Chondrocyte (in vitro differentiated cells): Measurements from ENCODE around the gene WDR19. TPM values are rescaled to one million over a fixed set of nuclear protein-coding genes. Genes with fewer than 3 reads are reported as not detected.

Experiments
- DNase-seq: peaks from one replicate; pipeline ENCODE4 v3.0.0; 2021; ENCODE audit warnings: mixed read lengths, low spot score
- H3K27ac Mint-ChIP-seq: one replicate; pipeline ENCODE4 v1.8.0; 2021; ENCODE audit warnings: mild to moderate bottlenecking, moderate library complexity, mixed read lengths; ENCODE audit not compliant: unreplicated experiment
- H3K27me3 Mint-ChIP-seq: 2 replicates; pipeline ENCODE4 v1.8.0; 2021; ENCODE audit warnings: low read depth, mixed read lengths
- H3K36me3 Mint-ChIP-seq: 2 replicates; pipeline ENCODE4 v1.8.0; 2021; ENCODE audit warnings: low read depth, mixed read lengths
- H3K4me1 Mint-ChIP-seq: 2 replicates; pipeline ENCODE4 v1.8.0; 2021; ENCODE audit warnings: low read depth, mild to moderate bottlenecking, mixed read lengths
- H3K4me3 Mint-ChIP-seq: one replicate; pipeline ENCODE4 v1.8.0; 2021; ENCODE audit warnings: mild to moderate bottlenecking, moderate library complexity, mixed read lengths; ENCODE audit not compliant: unreplicated experiment
- H3K9me3 Mint-ChIP-seq: 2 replicates; pipeline ENCODE4 v1.8.0; 2021; ENCODE audit warnings: low read depth, mixed read lengths
- total RNA-seq: library from RNA; stranded (reverse); gene quantifications from 3 replicates; pipeline ENCODE4 v1.2.1, GENCODE V29; 2021
- TF ChIP-seq, protein P1 (sequence below): fragments of 200-600 bp; sonication (generic); IDR thresholded peaks from 2 replicates; pipeline ENCODE4 v1.5.0; 2021; ENCODE audit warnings: antibody characterized with exemption, mild to moderate bottlenecking, moderate library complexity

Gene WDR19
- total RNA-seq, 1 donor from 2014 or later = 31.0 TPM

DNA sequence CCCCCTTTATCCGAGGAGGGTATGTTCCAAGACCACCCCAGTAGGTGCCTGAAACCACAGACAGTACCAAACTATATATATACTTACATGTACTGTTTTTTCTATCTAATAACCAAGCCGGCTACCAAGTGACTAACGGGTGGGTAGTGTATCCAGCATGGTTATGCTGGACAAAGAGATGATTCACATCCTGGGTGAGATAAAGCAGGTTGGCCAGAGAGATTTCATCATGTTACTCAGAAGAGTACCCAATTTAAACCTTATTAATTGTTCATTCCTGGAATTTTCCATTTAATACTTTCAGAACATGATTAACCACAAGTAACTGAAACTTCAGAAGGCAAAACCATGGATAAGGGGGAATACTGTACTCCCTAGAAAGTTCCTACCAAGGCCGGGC is 137.3 kb downstream of the WDR19 start:
- DNase-seq = no peak
- no peaks in the 10 kb centered on the region for H3K27me3 Mint-ChIP-seq
- TF ChIP-seq, protein P1, sequence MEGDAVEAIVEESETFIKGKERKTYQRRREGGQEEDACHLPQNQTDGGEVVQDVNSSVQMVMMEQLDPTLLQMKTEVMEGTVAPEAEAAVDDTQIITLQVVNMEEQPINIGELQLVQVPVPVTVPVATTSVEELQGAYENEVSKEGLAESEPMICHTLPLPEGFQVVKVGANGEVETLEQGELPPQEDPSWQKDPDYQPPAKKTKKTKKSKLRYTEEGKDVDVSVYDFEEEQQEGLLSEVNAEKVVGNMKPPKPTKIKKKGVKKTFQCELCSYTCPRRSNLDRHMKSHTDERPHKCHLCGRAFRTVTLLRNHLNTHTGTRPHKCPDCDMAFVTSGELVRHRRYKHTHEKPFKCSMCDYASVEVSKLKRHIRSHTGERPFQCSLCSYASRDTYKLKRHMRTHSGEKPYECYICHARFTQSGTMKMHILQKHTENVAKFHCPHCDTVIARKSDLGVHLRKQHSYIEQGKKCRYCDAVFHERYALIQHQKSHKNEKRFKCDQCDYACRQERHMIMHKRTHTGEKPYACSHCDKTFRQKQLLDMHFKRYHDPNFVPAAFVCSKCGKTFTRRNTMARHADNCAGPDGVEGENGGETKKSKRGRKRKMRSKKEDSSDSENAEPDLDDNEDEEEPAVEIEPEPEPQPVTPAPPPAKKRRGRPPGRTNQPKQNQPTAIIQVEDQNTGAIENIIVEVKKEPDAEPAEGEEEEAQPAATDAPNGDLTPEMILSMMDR = no peak
- H3K27ac Mint-ChIP-seq = peak overlapping the region; percentile 84
- no peaks in the 10 kb centered on the region for H3K9me3 Mint-ChIP-seq
- peaks cover 41% of the 10 kb centered on the region for H3K4me1 Mint-ChIP-seq
- peaks cover 3% of the 10 kb centered on the region for H3K36me3 Mint-ChIP-seq
- H3K4me3 Mint-ChIP-seq = no peak overlapping the region

DNA sequence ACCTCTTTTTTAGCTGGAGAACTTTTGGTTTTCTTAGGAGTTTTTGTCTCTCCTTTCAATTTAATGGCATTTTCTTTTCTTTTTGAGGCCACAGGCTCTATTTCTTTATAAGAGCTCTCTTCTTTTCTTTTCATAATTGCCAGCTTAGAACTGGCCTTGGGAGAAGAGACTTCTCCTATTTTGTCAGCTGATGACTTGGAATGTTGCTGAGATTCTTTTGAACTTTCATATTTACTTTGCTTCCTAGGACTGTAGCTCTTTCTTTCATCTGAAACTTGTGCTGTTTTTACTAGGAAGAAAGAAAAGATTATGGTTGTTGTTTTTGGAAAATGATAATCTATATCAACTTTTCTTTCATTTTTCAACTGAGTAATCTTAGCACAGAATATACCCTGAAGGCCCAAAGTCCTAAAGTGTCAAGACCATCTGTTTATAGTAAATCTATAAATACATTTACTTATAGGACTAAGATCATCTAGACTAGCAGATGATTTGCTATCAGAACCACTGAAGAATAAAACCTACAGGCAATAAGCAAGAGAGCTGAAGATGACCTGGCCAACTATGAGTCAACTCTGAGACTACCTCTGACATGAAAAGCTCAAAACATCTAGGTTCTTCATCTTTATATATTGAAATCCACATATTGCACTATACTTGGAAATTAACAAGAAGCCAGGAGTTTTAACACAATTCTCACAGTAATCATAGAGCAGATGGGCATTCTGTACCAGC is 138.2 kb downstream of the WDR19 start:
- Mint-ChIP-seq H3K4me1 (peaks cover 41% of the 10 kb centered on the region), H3K27ac (peak overlapping the region; percentile 84), H3K27me3 (no peaks in the 10 kb centered on the region), H3K9me3 (no peaks in the 10 kb centered on the region), H3K36me3 (peaks cover 8% of the 10 kb centered on the region), H3K4me3 (no peak overlapping the region)
- TF ChIP-seq, protein P1 = no peak
- DNase-seq = no peak

DNA sequence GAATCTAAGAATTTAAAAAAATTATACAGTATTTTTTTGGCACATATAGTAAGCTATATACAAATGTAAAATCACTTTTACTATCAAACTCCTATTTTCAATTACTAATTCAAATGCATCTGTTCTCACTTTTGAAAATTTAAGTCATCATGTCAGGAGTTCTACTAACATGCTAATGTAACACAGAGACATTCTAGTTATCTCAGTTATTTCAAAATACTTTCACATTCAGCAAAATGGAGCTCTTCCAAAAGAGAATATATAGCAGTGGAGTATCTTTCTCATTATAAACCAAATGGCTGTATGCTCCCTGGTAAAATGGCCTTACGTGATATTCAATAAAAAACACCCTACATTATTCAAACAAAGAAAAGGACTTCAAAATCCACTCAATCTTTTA is 141.5 kb downstream of the WDR19 start:
- H3K9me3 Mint-ChIP-seq = no peaks in the 10 kb centered on the region
- no peak overlapping the region for H3K4me3 Mint-ChIP-seq
- peaks cover 10% of the 10 kb centered on the region for H3K36me3 Mint-ChIP-seq
- no peak for DNase-seq
- H3K27ac Mint-ChIP-seq = peak overlapping the region; percentile 53
- H3K27me3 Mint-ChIP-seq = no peaks in the 10 kb centered on the region
- TF ChIP-seq, protein P1 = no peak
- peaks cover 32% of the 10 kb centered on the region for H3K4me1 Mint-ChIP-seq

DNA sequence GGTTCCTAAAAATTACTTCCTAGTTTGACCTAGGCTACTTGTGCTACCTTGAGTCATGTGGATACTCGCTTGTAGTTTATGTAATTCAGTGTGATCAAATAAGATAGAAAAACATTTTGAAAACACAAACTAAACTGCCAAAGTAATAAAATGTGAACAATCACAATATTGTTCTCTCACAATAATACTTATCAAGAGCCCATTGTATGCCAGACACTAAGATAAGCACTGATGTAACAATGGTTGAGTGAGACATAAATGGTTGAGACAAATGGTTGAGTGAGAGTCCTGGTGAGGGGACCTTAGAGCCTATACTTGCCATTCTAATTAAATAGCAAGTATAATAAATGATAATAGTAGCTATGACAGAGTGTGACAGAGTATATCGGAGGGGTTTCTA is 142.1 kb downstream of the WDR19 start:
- Mint-ChIP-seq H3K4me3 (no peak overlapping the region), H3K9me3 (no peaks in the 10 kb centered on the region), H3K36me3 (peaks cover 10% of the 10 kb centered on the region), H3K27ac (no peak overlapping the region), H3K4me1 (peaks cover 30% of the 10 kb centered on the region), H3K27me3 (no peaks in the 10 kb centered on the region)
- TF ChIP-seq, protein P1 = no peak
- DNase-seq = no peak

DNA sequence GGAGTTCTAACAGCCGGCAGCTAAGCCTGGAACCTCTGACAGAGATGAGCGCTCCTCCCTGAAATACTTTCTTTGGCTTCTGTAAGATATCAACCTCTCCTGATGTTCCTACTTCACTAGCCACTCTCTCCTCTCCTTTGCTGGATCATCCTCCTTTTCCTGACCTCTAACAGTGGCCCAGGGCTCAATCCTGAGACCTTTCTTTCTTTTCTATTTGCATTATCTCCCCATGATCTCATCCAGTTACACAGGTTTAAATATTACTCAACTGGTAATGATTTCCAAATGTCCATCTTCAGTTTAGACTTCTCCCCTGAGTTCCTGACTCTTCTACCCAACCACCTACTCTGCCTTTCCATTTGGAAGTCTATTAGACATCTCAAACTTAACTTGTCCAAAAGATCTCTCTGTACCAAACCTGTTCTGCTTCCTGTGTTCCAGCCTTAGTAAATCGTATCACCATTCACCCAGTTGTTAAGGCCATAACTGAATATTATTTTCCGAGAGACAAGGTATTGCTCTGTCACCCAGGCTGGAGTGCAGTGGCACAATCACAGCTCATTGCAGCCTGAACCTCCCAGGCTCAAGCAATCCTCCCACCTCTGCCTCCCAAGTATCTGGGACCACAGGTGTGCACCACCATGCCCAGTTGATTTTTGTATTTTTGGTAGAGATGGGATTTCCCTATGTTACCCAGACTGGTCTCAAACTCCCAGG is 142.7 kb downstream of the WDR19 start:
- Mint-ChIP-seq H3K4me3 (no peak overlapping the region), H3K27me3 (no peaks in the 10 kb centered on the region), H3K27ac (no peak overlapping the region), H3K4me1 (peaks cover 24% of the 10 kb centered on the region), H3K36me3 (peaks cover 10% of the 10 kb centered on the region), H3K9me3 (no peaks in the 10 kb centered on the region)
- no peak for DNase-seq
- TF ChIP-seq, protein P1 = no peak
